DMS 273 (cell line): ENCODE results near the gene CYP4F11.
A peak's percentile ranks its signal among the peaks of the same experiment; 100 is the strongest.
"Not testable (repeated sequence)": the region's sequence is repeated elsewhere in the genome, so short reads cannot be mapped to it uniquely, and the experiment has no call there.

Source experiments
- DNase-seq: peaks from one replicate; lab custom pipeline; 2025; ENCODE audit not compliant: unreplicated experiment; lab: John Stamatoyannopoulos, UW

CYP4F11 gene

GRCh38 chr19:15934332-15935078 lies at the start of gene CYP4F11:
CYP4F11 (minus strand) TSS chr19:15934529; CDS start chr19:15934408, 121 bp downstream.
- peak; percentile 42 for DNase-seq

GRCh38 chr19:15979293-15979692 lies 45.0 kb upstream of the CYP4F11 start:
- no peak for DNase-seq

- DNase-seq, result no peak
Measured at GRCh38 chr19:15977690-15978089, 43.4 kb upstream of the CYP4F11 start.

GRCh38 chr19:15976836-15977689 lies 42.7 kb upstream of the CYP4F11 start:
- no peak for DNase-seq

- DNase-seq, result no peak
Measured at GRCh38 chr19:15974856-15975255, 40.5 kb upstream of the CYP4F11 start.

GRCh38 chr19:15972043-15972442 lies 37.7 kb upstream of the CYP4F11 start:
- DNase-seq, result not testable (repeated sequence)

- no peak for DNase-seq
Measured at GRCh38 chr19:15971224-15971780, 37.0 kb upstream of the CYP4F11 start.

GRCh38 chr19:15964231-15964630 lies 29.9 kb upstream of the CYP4F11 start:
- DNase-seq, result no peak

GRCh38 chr19:15962319-15962718 lies 28.0 kb upstream of the CYP4F11 start:
- DNase-seq, result no peak

GRCh38 chr19:15954820-15955219 lies 20.5 kb upstream of the CYP4F11 start:
- DNase-seq, result no peak

- no peak for DNase-seq
Measured at GRCh38 chr19:15948223-15949058, 14.1 kb upstream of the CYP4F11 start, which contains the start of gene OR10H4. OR10H4 (plus strand) TSS chr19:15949008; CDS start chr19:15949008, 0 bp downstream.

GRCh38 chr19:15945301-15945700 lies 11.0 kb upstream of the CYP4F11 start:
- DNase-seq, result no peak

- no peak for DNase-seq
Measured at GRCh38 chr19:15944401-15944800, 10.1 kb upstream of the CYP4F11 start.

GRCh38 chr19:15937771-15938170 lies 3.4 kb upstream of the CYP4F11 start:
- DNase-seq, result no peak

- no peak for DNase-seq
Measured at GRCh38 chr19:15936950-15937349, 2.6 kb upstream of the CYP4F11 start.

GRCh38 chr19:15936173-15936572 lies 1.8 kb upstream of the CYP4F11 start:
- DNase-seq, result no peak

GRCh38 chr19:15935167-15935702 lies 906 bp upstream of the CYP4F11 start:
- DNase-seq, result peak; percentile 23

- DNase-seq, result not testable (repeated sequence)
Measured at GRCh38 chr19:15933761-15934331, 483 bp downstream of the CYP4F11 start.

GRCh38 chr19:15928321-15928720 lies 6.0 kb downstream of the CYP4F11 start:
- DNase-seq, result no peak

GRCh38 chr19:15926484-15926883 lies 7.8 kb downstream of the CYP4F11 start:
- no peak for DNase-seq
